Endothelial cell of umbilical vein (primary cell): ENCODE measurements around the gene CARMIL1. TPM values are rescaled to one million over a fixed set of nuclear protein-coding genes. Genes with fewer than 3 reads are reported as not detected.

Experiments used
- BruUV-seq: library from RNA; stranded (reverse); fragments of 400-500 nt; replicated peaks from 2 replicates; lab custom pipeline; 2021; lab: Mats Ljungman, UMichigan
- CTCF ChIA-PET: fragments of 300-600, 350-600 bp; sonication (Branson Sonifier 250); formaldehyde crosslinking; loops from one replicate; lab custom pipeline; 2021; ENCODE audit warnings: antibody characterized with exemption, inconsistent platforms; lab: Charles Lee
- POLR2A ChIA-PET: fragments of 300-600, 350-600 bp; sonication (Branson Sonifier 250); formaldehyde crosslinking; loops from one replicate; lab custom pipeline; 2021; ENCODE audit warnings: antibody characterized with exemption, inconsistent platforms; lab: Charles Lee
- DNase-seq: peaks from one replicate; pipeline ENCODE4 v3.0.0-alpha.2; 2011; ENCODE audit warnings: low read depth, low spot score
- FAIRE-seq: peaks from 2 replicates; lab custom pipeline; 2011; peaks lifted over from hg19 to GRCh38; lab: Jason Lieb, UNC
- H2AFZ ChIP-seq: 2 replicates; pipeline ENCODE4 v1.6.0; 2012; ENCODE audit warnings: low read depth, low read length, control low read depth, inconsistent platforms
- H3K27ac ChIP-seq: 2 replicates; pipeline ENCODE4 v1.5.1; 2011; ENCODE audit warnings: low read depth, mild to moderate bottlenecking, control low read depth, low read length, moderate library complexity; ENCODE audit not compliant: insufficient read depth
- H3K27me3 ChIP-seq, 2 experiments: 2 replicates each; pipeline versions ENCODE4 v1.6.0 to v1.6.1; 2011; ENCODE audit warnings: low read length in 2 of 2, mixed read lengths in 1 of 2; ENCODE audit not compliant: control insufficient read depth in 2 of 2, insufficient read depth in 2 of 2
- H3K36me3 ChIP-seq, 2 experiments: 2 replicates in 1 of 2; 3 replicates in 1 of 2; pipeline ENCODE4 v1.5.1; 2011; ENCODE audit warnings: low read length in 2 of 2, mild to moderate bottlenecking in 1 of 2, moderate library complexity in 1 of 2; ENCODE audit not compliant: control insufficient read depth in 2 of 2, insufficient read depth in 2 of 2; ENCODE audit errors: extremely low read depth in 1 of 2
- H3K4me1 ChIP-seq: 3 replicates; pipeline ENCODE4 v1.5.1; 2011; ENCODE audit warnings: mild to moderate bottlenecking, low read length; ENCODE audit not compliant: control insufficient read depth, insufficient read depth; ENCODE audit errors: extremely low read depth
- H3K4me2 ChIP-seq: 2 replicates; pipeline ENCODE4 v1.6.1; 2011; ENCODE audit warnings: low read length, control low read depth, mixed read lengths; ENCODE audit not compliant: insufficient read depth
- H3K4me3 ChIP-seq, 3 experiments: fragments of 200-600 bp in 1 of 3; sonication (generic), shearing (Covaris generic) in 1 of 3; replicated peaks in 1 of 3; 2 replicates each; pipeline ENCODE4 v1.5.1; 2011 to 2016; ENCODE audit warnings: control low read depth in 3 of 3, low read length in 3 of 3, mild to moderate bottlenecking in 2 of 3, inconsistent platforms in 1 of 3, low read depth in 1 of 3, moderate library complexity in 1 of 3; ENCODE audit not compliant: insufficient read depth in 1 of 3
- H3K79me2 ChIP-seq: 2 replicates; pipeline ENCODE4 v1.6.0; 2012; ENCODE audit warnings: low read length, inconsistent platforms; ENCODE audit not compliant: control insufficient read depth, insufficient read depth
- H3K9ac ChIP-seq: replicated peaks from 2 replicates; pipeline ENCODE3; 2011; ENCODE audit warnings: low read length, control low read depth; ENCODE audit not compliant: insufficient read depth; ENCODE audit errors: extremely low read depth
- H3K9me1 ChIP-seq: replicated peaks from 3 replicates; pipeline ENCODE4 v1.6.0; 2011; ENCODE audit warnings: mild to moderate bottlenecking, low read length; ENCODE audit not compliant: control insufficient read depth, insufficient read depth; ENCODE audit errors: extremely low read depth
- H3K9me3 ChIP-seq: replicated peaks from 2 replicates; pipeline ENCODE4 v1.5.1; 2012; ENCODE audit warnings: low read length, inconsistent platforms; ENCODE audit not compliant: control insufficient read depth, insufficient read depth
- H4K20me1 ChIP-seq: replicated peaks from 2 replicates; pipeline ENCODE3; 2011; ENCODE audit warnings: mild to moderate bottlenecking, low read length; ENCODE audit not compliant: control insufficient read depth, insufficient read depth; ENCODE audit errors: extremely low read depth
- EZH2 ChIP-seq: IDR thresholded peaks from 2 replicates; pipeline ENCODE4 v1.6.1; 2012; ENCODE audit warnings: borderline replicate concordance, low read depth, mild to moderate bottlenecking, moderate library complexity, low read length, inconsistent platforms; ENCODE audit not compliant: severe bottlenecking
- FOS ChIP-seq: IDR thresholded peaks from 2 replicates; pipeline ENCODE4 v1.6.1; 2011; ENCODE audit warnings: mild to moderate bottlenecking, low read length, moderate library complexity, borderline replicate concordance; ENCODE audit not compliant: insufficient read depth
- GATA2 ChIP-seq: IDR thresholded peaks from 2 replicates; pipeline ENCODE4 v1.7.0; 2011; ENCODE audit warnings: low read depth, mild to moderate bottlenecking, moderate library complexity, mixed read lengths, low read length; ENCODE audit not compliant: insufficient read length, insufficient read depth
- MYC ChIP-seq: IDR thresholded peaks from one replicate; pipeline ENCODE4 v1.6.1; 2011; ENCODE audit warnings: mild to moderate bottlenecking, low read depth, low read length
- POLR2A ChIP-seq: IDR thresholded peaks from 2 replicates; pipeline ENCODE4 v1.6.1; 2012; ENCODE audit warnings: low read depth, mild to moderate bottlenecking, control low read depth, low read length
- POLR2AphosphoS5 ChIP-seq: IDR thresholded peaks from 2 replicates; pipeline ENCODE4 v1.6.1; 2012; ENCODE audit warnings: low read depth, mild to moderate bottlenecking, control low read depth, low read length, moderate library complexity; ENCODE audit not compliant: insufficient read depth
- dilution Hi-C: fragments of 300-500 bp; cut with MboI; formaldehyde crosslinking; loops from one replicate; pipeline ENCODE4 v1.15.0; 2019; ENCODE audit warnings: low sequenced_read_pairs; ENCODE audit not compliant: extremely low pct_ligation_motif_present
- intact Hi-C: fragments of 100-400 bp; cut with micrococcal nuclease; formaldehyde crosslinking; loops from one replicate; pipeline ENCODE4 v1.10.0; 2022
- polyA plus RNA-seq, 4 experiments: library from polyadenylated mRNA; depleted of rRNA in 3 of 4; stranded (reverse) in 3 of 4; unstranded in 1 of 4; fragments of >200 nt; gene quantifications; 2 replicates each; pipeline versions ENCODE4 v1.2.1 to v1.2.3, GENCODE V29; 2011 to 2012; ENCODE audit warnings: missing spikeins in 1 of 4
- total RNA-seq: library from RNA; stranded (reverse); gene quantifications from 2 replicates; pipeline ENCODE4 v1.2.3, GENCODE V29; 2021
- TF ChIP-seq, protein P1 (sequence below), 2 donors: IDR thresholded peaks; 1 replicate in 1 of 2; 2 replicates in 1 of 2; pipeline ENCODE4 v1.5.1; 2011; ENCODE audit warnings: low read length in 2 of 2, mild to moderate bottlenecking in 2 of 2, moderate library complexity in 2 of 2, control low read depth in 1 of 2, inconsistent platforms in 1 of 2, low read depth in 1 of 2; ENCODE audit not compliant: insufficient read depth in 1 of 2; ENCODE audit errors: extremely low read depth in 1 of 2
- TF ChIP-seq, protein P2 (sequence below): IDR thresholded peaks from 2 replicates; pipeline ENCODE4 v1.6.1; 2011; ENCODE audit not compliant: insufficient read depth, insufficient read length

The CARMIL1 gene
- total and polyA plus RNA-seq, 2 donors (not counting 3 experiments of a cell fraction or from before 2014, with no cell fraction given): 1.3 to 8.7 TPM

DNA sequence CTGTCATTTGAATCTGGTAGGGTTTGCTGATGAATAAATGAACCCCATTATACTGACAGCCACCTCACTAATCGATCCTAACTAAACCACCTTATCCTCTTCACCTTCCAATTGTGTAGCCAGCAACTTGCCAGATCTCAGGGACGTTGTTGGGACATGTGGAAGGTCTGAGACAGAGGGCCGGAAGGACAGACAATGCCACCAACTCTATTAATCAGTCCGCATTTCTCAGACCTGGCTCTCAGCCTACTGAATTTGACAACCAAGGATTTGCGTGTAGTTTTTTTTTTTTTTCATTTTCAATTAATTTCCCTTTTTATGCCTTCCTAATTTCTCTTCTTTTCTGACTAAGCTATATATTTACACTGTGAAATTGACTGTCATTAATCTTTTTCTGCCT lies 122.5 kb downstream of the CARMIL1 start:
- no peaks in the 10 kb centered on the region for H3K9me3 ChIP-seq
- H3K4me3 ChIP-seq: no peak overlapping the region
- H4K20me1 ChIP-seq: no peaks in the 10 kb centered on the region
- dilution Hi-C loops (no loop called here), intact Hi-C loops (no loop called here)
- H2AFZ ChIP-seq: no peak overlapping the region
- no peaks in the 10 kb centered on the region for H3K36me3 ChIP-seq
- no peak overlapping the region for H3K4me2 ChIP-seq
- no peaks in the 10 kb centered on the region for H3K27me3 ChIP-seq
- FAIRE-seq: no peak
- H3K4me1 ChIP-seq: no peaks in the 10 kb centered on the region
- no peak overlapping the region for H3K27ac ChIP-seq
- POLR2A ChIA-PET: no interaction called here
- H3K79me2 ChIP-seq: no peaks in the 10 kb centered on the region
- H3K9ac ChIP-seq: no peak overlapping the region
- H3K9me1 ChIP-seq: no peaks in the 10 kb centered on the region
- no peak for DNase-seq
- BruUV-seq: no TSS peak
- CTCF ChIA-PET: no interaction called here
- TF ChIP-seq, protein P1, sequence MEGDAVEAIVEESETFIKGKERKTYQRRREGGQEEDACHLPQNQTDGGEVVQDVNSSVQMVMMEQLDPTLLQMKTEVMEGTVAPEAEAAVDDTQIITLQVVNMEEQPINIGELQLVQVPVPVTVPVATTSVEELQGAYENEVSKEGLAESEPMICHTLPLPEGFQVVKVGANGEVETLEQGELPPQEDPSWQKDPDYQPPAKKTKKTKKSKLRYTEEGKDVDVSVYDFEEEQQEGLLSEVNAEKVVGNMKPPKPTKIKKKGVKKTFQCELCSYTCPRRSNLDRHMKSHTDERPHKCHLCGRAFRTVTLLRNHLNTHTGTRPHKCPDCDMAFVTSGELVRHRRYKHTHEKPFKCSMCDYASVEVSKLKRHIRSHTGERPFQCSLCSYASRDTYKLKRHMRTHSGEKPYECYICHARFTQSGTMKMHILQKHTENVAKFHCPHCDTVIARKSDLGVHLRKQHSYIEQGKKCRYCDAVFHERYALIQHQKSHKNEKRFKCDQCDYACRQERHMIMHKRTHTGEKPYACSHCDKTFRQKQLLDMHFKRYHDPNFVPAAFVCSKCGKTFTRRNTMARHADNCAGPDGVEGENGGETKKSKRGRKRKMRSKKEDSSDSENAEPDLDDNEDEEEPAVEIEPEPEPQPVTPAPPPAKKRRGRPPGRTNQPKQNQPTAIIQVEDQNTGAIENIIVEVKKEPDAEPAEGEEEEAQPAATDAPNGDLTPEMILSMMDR (IDR thresholded peaks at IDR 0.05; ENCODE audit: extremely low read depth in 1 of 2, insufficient read depth in 1 of 2, low read depth in 1 of 2, low read length in 2 of 2): no peak
- TF ChIP-seq FOS: no peak
- TF ChIP-seq EZH2: no peak
- no peak for TF ChIP-seq MYC
- TF ChIP-seq POLR2AphosphoS5: no peak
- TF ChIP-seq GATA2: no peak
- no peak for TF ChIP-seq POLR2A

DNA sequence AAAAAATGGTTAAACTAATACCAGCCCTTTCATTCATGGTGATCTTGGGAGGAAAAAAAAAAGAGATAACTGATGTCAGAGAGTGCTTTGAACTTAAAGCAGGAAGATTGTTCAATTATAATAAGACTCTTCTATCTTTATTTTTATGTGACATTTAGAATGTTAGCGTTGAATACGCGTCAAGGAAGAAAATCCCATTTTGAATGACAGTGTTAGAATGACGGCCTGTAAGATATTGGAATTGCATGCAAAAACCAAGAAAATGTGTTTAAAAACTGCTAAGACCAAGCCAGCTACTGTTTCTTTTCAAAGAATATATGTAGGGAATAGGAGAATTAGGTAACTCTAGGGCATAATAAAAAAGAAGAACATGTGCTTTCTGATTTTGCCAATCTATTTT lies 123.0 kb downstream of the CARMIL1 start:
- no TSS peak for BruUV-seq
- H3K9me3 ChIP-seq: no peaks in the 10 kb centered on the region
- dilution Hi-C loops: no loop called here
- no peak overlapping the region for H3K27ac ChIP-seq
- H3K79me2 ChIP-seq: no peaks in the 10 kb centered on the region
- H3K4me1 ChIP-seq: no peaks in the 10 kb centered on the region
- H3K4me2 ChIP-seq: no peak overlapping the region
- TF ChIP-seq, protein P2, sequence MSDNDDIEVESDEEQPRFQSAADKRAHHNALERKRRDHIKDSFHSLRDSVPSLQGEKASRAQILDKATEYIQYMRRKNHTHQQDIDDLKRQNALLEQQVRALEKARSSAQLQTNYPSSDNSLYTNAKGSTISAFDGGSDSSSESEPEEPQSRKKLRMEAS: no peak
- TF ChIP-seq POLR2A (no peak), GATA2 (no peak), POLR2AphosphoS5 (no peak)
- DNase-seq (no peak), FAIRE-seq (no peak)
- no peaks in the 10 kb centered on the region for H3K9me1 ChIP-seq
- H3K4me3 ChIP-seq: no peak overlapping the region
- no peaks in the 10 kb centered on the region for H4K20me1 ChIP-seq
- ChIA-PET CTCF (no interaction called here), POLR2A (no interaction called here)
- no peaks in the 10 kb centered on the region for H3K27me3 ChIP-seq
- no peaks in the 10 kb centered on the region for H3K36me3 ChIP-seq
- H3K9ac ChIP-seq: no peak overlapping the region
- intact Hi-C loops: no loop called here
- H2AFZ ChIP-seq: no peak overlapping the region
